Measurements from ENCODE around the gene CCDC90B.

DNA sequence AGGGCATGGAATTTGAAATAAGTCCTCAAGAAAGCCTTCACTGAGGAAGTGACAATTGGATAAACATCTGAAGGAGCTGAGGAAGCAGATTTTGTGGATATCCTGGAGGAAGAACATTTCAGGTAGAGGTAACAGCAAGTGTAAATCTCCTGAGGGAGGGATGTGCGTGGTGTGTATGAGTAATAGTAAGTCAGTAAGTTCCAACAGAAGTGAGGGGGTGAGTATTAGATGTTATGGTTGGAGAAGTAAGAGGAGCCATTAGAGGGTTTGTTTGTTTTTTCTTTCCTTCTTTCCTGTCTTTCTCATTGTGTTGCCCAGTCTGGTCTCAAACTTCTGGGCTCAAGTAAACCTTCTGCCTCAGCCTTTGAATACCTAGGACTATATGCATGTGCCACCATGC is 63.7 kb downstream of the CCDC90B start:
- TF ChIP-seq, protein P1, sequence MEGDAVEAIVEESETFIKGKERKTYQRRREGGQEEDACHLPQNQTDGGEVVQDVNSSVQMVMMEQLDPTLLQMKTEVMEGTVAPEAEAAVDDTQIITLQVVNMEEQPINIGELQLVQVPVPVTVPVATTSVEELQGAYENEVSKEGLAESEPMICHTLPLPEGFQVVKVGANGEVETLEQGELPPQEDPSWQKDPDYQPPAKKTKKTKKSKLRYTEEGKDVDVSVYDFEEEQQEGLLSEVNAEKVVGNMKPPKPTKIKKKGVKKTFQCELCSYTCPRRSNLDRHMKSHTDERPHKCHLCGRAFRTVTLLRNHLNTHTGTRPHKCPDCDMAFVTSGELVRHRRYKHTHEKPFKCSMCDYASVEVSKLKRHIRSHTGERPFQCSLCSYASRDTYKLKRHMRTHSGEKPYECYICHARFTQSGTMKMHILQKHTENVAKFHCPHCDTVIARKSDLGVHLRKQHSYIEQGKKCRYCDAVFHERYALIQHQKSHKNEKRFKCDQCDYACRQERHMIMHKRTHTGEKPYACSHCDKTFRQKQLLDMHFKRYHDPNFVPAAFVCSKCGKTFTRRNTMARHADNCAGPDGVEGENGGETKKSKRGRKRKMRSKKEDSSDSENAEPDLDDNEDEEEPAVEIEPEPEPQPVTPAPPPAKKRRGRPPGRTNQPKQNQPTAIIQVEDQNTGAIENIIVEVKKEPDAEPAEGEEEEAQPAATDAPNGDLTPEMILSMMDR (IDR thresholded peaks at IDR 0.05; ENCODE audit: borderline replicate concordance, extremely low read depth, low read length, poor library complexity, severe bottlenecking), result no peak
- TF ChIP-seq EZH2 (IDR thresholded peaks at IDR 0.05; ENCODE audit: borderline replicate concordance, low read depth, low read length, severe bottlenecking), result no peak

Data from DND-41 (cell line).